Chondrocyte (in vitro differentiated cells): ENCODE measurements around the gene MEI1. TPM values are rescaled to one million over a fixed set of nuclear protein-coding genes. Genes with fewer than 3 reads are reported as not detected.

Experiments used
- DNase-seq: peaks from one replicate; pipeline ENCODE4 v3.0.0; 2021; ENCODE audit warnings: mixed read lengths, low spot score
- H3K27ac Mint-ChIP-seq: one replicate; pipeline ENCODE4 v1.8.0; 2021; ENCODE audit warnings: mild to moderate bottlenecking, moderate library complexity, mixed read lengths; ENCODE audit not compliant: unreplicated experiment
- H3K27me3 Mint-ChIP-seq: 2 replicates; pipeline ENCODE4 v1.8.0; 2021; ENCODE audit warnings: low read depth, mixed read lengths
- H3K36me3 Mint-ChIP-seq: 2 replicates; pipeline ENCODE4 v1.8.0; 2021; ENCODE audit warnings: low read depth, mixed read lengths
- H3K4me1 Mint-ChIP-seq: 2 replicates; pipeline ENCODE4 v1.8.0; 2021; ENCODE audit warnings: low read depth, mild to moderate bottlenecking, mixed read lengths
- H3K4me3 Mint-ChIP-seq: one replicate; pipeline ENCODE4 v1.8.0; 2021; ENCODE audit warnings: mild to moderate bottlenecking, moderate library complexity, mixed read lengths; ENCODE audit not compliant: unreplicated experiment
- H3K9me3 Mint-ChIP-seq: 2 replicates; pipeline ENCODE4 v1.8.0; 2021; ENCODE audit warnings: low read depth, mixed read lengths
- CTCF ChIP-seq: fragments of 200-600 bp; sonication (generic); IDR thresholded peaks from 2 replicates; pipeline ENCODE4 v1.5.0; 2021; ENCODE audit warnings: antibody characterized with exemption, mild to moderate bottlenecking, moderate library complexity
- total RNA-seq: library from RNA; stranded (reverse); gene quantifications from 3 replicates; pipeline ENCODE4 v1.2.1, GENCODE V29; 2021

Gene MEI1
- total RNA-seq, 1 donor from 2014 or later, result 0.40 TPM

GRCh38 chr22:41762980-41763779, 63.9 kb downstream of the MEI1 start:
- Mint-ChIP-seq H3K9me3 (no peaks in the 10 kb centered on the region), H3K27me3 (no peaks in the 10 kb centered on the region), H3K27ac (no peak overlapping the region), H3K36me3 (no peaks in the 10 kb centered on the region), H3K4me1 (peaks cover under 1% of the 10 kb centered on the region), H3K4me3 (no peak overlapping the region)
- no peak for DNase-seq
- peak; percentile 65 for TF ChIP-seq CTCF

GRCh38 chr22:41766476-41766875, 67.2 kb downstream of the MEI1 start:
- DNase-seq, result no peak
- H3K27ac Mint-ChIP-seq, result no peak overlapping the region
- no peaks in the 10 kb centered on the region for H3K9me3 Mint-ChIP-seq
- no peaks in the 10 kb centered on the region for H3K27me3 Mint-ChIP-seq
- H3K36me3 Mint-ChIP-seq, result no peaks in the 10 kb centered on the region
- no peak for TF ChIP-seq CTCF
- peaks cover 4% of the 10 kb centered on the region for H3K4me1 Mint-ChIP-seq
- no peak overlapping the region for H3K4me3 Mint-ChIP-seq

- H3K27ac Mint-ChIP-seq, result peak overlapping the region; percentile 53
- no peaks in the 10 kb centered on the region for H3K9me3 Mint-ChIP-seq
- no peaks in the 10 kb centered on the region for H3K27me3 Mint-ChIP-seq
- TF ChIP-seq CTCF, result no peak
- no peaks in the 10 kb centered on the region for H3K36me3 Mint-ChIP-seq
- no peak overlapping the region for H3K4me3 Mint-ChIP-seq
- H3K4me1 Mint-ChIP-seq, result peaks cover 4% of the 10 kb centered on the region
- no peak for DNase-seq
Measured at GRCh38 chr22:41768430-41768829, 69.1 kb downstream of the MEI1 start.

GRCh38 chr22:41770715-41771468, 71.6 kb downstream of the MEI1 start:
- Mint-ChIP-seq H3K9me3 (no peaks in the 10 kb centered on the region), H3K27me3 (no peaks in the 10 kb centered on the region), H3K36me3 (no peaks in the 10 kb centered on the region), H3K4me1 (peaks cover 4% of the 10 kb centered on the region), H3K27ac (no peak overlapping the region), H3K4me3 (no peak overlapping the region)
- no peak for DNase-seq
- TF ChIP-seq CTCF, result no peak

GRCh38 chr22:41772198-41772597, 72.9 kb downstream of the MEI1 start:
- Mint-ChIP-seq H3K4me1 (peaks cover 4% of the 10 kb centered on the region), H3K9me3 (no peaks in the 10 kb centered on the region)
- no peak for TF ChIP-seq CTCF

More at GRCh38 chr22:41772198-41772597, 72.9 kb downstream of the MEI1 start:
- Mint-ChIP-seq H3K36me3 (no peaks in the 10 kb centered on the region), H3K4me3 (no peak overlapping the region), H3K27me3 (no peaks in the 10 kb centered on the region), H3K27ac (no peak overlapping the region)
- DNase-seq, result no peak
